K562 (cell line): ENCODE results near the gene CALY. TPM values are rescaled to one million over a fixed set of nuclear protein-coding genes. Genes with fewer than 3 reads are reported as not detected.
A peak's percentile ranks its signal among the peaks of the same experiment; 100 is the strongest.

Source experiments
- ATAC-seq: fragments of 200-7000 bp; cut with Tn5 transposase; 3 replicates; pipeline ENCODE4 v1.9.1; 2020; ENCODE audit warnings: moderate library complexity
- BruUV-seq: library from RNA; stranded (reverse); fragments of 400-500 nt; replicated peaks from 2 replicates; lab custom pipeline; 2021; lab: Mats Ljungman, UMichigan
- CTCF ChIA-PET: fragments of 300-600 bp; formaldehyde crosslinking; extraction: SDS; loops from one replicate; lab custom pipeline; 2021; ENCODE audit warnings: low intra/inter-chr PET ratio; lab: Yijun Ruan, JAX
- POLR2A ChIA-PET: fragments of 300-600, 350-650 bp; sonication (Branson Sonifier 250); formaldehyde crosslinking; extraction: SDS; loops from one replicate; lab custom pipeline; 2021; ENCODE audit warnings: antibody characterized with exemption, inconsistent platforms; lab: Yijun Ruan, JAX
- DNase-seq, 4 experiments: peaks; one replicate each; pipeline versions ENCODE4 v3.0.0 to v3.0.0-alpha.2; 2011 to 2018; ENCODE audit warnings: low spot score in 3 of 4, mixed read lengths in 3 of 4; ENCODE audit errors: extremely low read depth in 1 of 4
- FAIRE-seq: peaks from 2 replicates; lab custom pipeline; 2011; peaks lifted over from hg19 to GRCh38; lab: Jason Lieb, UNC
- H2AFZ ChIP-seq: 2 replicates; pipeline ENCODE4 v1.6.0; 2011; ENCODE audit warnings: low read depth, low read length, control low read depth, inconsistent platforms
- H3K27ac ChIP-seq: fragments of 200-600 bp; 3 replicates; pipeline ENCODE4 v1.8.0; 2011; ENCODE audit warnings: low read depth, mild to moderate bottlenecking, control low read depth, inconsistent platforms, low read length, moderate library complexity, mixed read lengths; ENCODE audit errors: extremely low read depth
- H3K27me3 ChIP-seq, 2 experiments: fragments of 300-600 bp in 1 of 2; 2 replicates in 1 of 2; 3 replicates in 1 of 2; pipeline versions ENCODE4 v1.6.0 to v1.8.0; 2011; ENCODE audit warnings: inconsistent platforms in 2 of 2, low read length in 2 of 2, mild to moderate bottlenecking in 1 of 2, mixed read lengths in 1 of 2, moderate library complexity in 1 of 2; ENCODE audit not compliant: control insufficient read depth in 2 of 2, insufficient read depth in 2 of 2
- H3K36me3 ChIP-seq: fragments of 300-600 bp; 3 replicates; pipeline ENCODE4 v1.8.0; 2011; ENCODE audit warnings: mild to moderate bottlenecking, low read length, inconsistent platforms; ENCODE audit not compliant: control insufficient read depth, insufficient read depth
- H3K4me1 ChIP-seq, 2 experiments: fragments of 200-600 bp in 1 of 2; replicated peaks in 1 of 2; 2 replicates in 1 of 2; 3 replicates in 1 of 2; pipeline versions ENCODE4 v1.5.1 to v1.8.0; 2011; ENCODE audit warnings: inconsistent platforms in 2 of 2, low read length in 2 of 2, mild to moderate bottlenecking in 1 of 2, mixed read lengths in 1 of 2, moderate library complexity in 1 of 2; ENCODE audit not compliant: control insufficient read depth in 2 of 2, insufficient read depth in 2 of 2
- H3K4me2 ChIP-seq: 2 replicates; pipeline ENCODE4 v1.6.1; 2011; ENCODE audit warnings: low read length, control low read depth, inconsistent platforms, mixed read lengths; ENCODE audit not compliant: insufficient read depth
- H3K4me3 ChIP-seq: fragments of 200-600 bp; sonication (generic), shearing (Covaris generic); 2 replicates; pipeline ENCODE4 v1.5.1; 2016; ENCODE audit warnings: control low read depth, inconsistent platforms
- H3K79me2 ChIP-seq: fragments of 200-600 bp; 3 replicates; pipeline ENCODE4 v1.8.0; 2011; ENCODE audit warnings: low read length, inconsistent platforms; ENCODE audit not compliant: control insufficient read depth, insufficient read depth
- H3K9ac ChIP-seq, 2 experiments: 2 replicates each; pipeline versions ENCODE4 v1.6.0 to v1.6.1; 2011; ENCODE audit warnings: low read depth in 2 of 2, low read length in 2 of 2, control low read depth in 1 of 2, inconsistent platforms in 1 of 2, mild to moderate bottlenecking in 1 of 2, mixed read lengths in 1 of 2; ENCODE audit not compliant: insufficient read depth in 1 of 2
- H3K9me1 ChIP-seq: one replicate; pipeline ENCODE4 v1.6.0; 2011; ENCODE audit warnings: inconsistent platforms, mild to moderate bottlenecking, low read length, moderate library complexity; ENCODE audit not compliant: control insufficient read depth, insufficient read depth
- H3K9me3 ChIP-seq: replicated peaks from 2 replicates; pipeline ENCODE4 v1.5.1; 2011; ENCODE audit warnings: low read depth, low read length, inconsistent platforms; ENCODE audit not compliant: control insufficient read depth, insufficient read depth
- H4K20me1 ChIP-seq: replicated peaks from 2 replicates; pipeline ENCODE4 v1.6.1; 2011; ENCODE audit warnings: low read length, inconsistent platforms, mixed read lengths; ENCODE audit not compliant: control insufficient read depth, insufficient read depth
- MYC ChIP-seq, 2 experiments: fragments of 250-450 bp in 1 of 2; sonication (Bioruptor Pico) in 1 of 2; IDR thresholded peaks; 2 replicates each; pipeline versions ENCODE4 v1.5.1 to v1.6.1; 2012 to 2021; ENCODE audit warnings: low read depth in 2 of 2, borderline replicate concordance in 1 of 2, improper control_type of control experiment in 1 of 2, low read length in 1 of 2, mild to moderate bottlenecking in 1 of 2, moderate library complexity in 1 of 2
- POLR2G ChIP-seq: fragments of 200-400 bp; formaldehyde crosslinking; IDR thresholded peaks from 2 replicates; pipeline ENCODE4 v1.6.1; 2017; ENCODE audit warnings: low read depth, mild to moderate bottlenecking, antibody characterized with exemption, low read length, moderate library complexity
- TCF7 ChIP-seq: sonication (generic); IDR thresholded peaks from 2 replicates; pipeline ENCODE4 v1.6.1; 2016; ENCODE audit warnings: antibody characterized with exemption, borderline replicate concordance
- TGIF2 ChIP-seq: sonication (generic); formaldehyde crosslinking; IDR thresholded peaks from 2 replicates; pipeline ENCODE4 v1.8.1; 2022; ENCODE audit warnings: mild to moderate bottlenecking, missing genetic modification reagents, moderate library complexity
- ZNF12 ChIP-seq: sonication (generic); formaldehyde crosslinking; IDR thresholded peaks from 2 replicates; pipeline ENCODE4 v1.4.0; 2020; ENCODE audit warnings: mild to moderate bottlenecking, missing genetic modification reagents
- ZNF79 ChIP-seq: fragments of 250-450 bp; sonication (Bioruptor Pico); IDR thresholded peaks from 2 replicates; pipeline ENCODE4 v1.4.0; 2020; ENCODE audit warnings: low read depth, mild to moderate bottlenecking, moderate library complexity
- WGBS: fragments of 100-300 bp; shearing (Covaris generic); methylation state at CpG from one replicate; pipeline ENCODE4 v1.1.6; 2016; ENCODE audit warnings: low coverage, mixed read lengths; ENCODE audit not compliant: insufficient coverage; ENCODE audit errors: missing lambda C conversion rate; 5-methylcytosine and 5-hydroxymethylcytosine counted together
- in situ Hi-C: fragments of 300-500 bp; cut with MboI; formaldehyde crosslinking; loops from 4 replicates; pipeline ENCODE4 v1.15.0; 2018; ENCODE audit warnings: inconsistent platforms, mixed read lengths
- intact Hi-C: fragments of 100-400 bp; cut with micrococcal nuclease; formaldehyde crosslinking; loops from 2 replicates; pipeline ENCODE4 v1.14.2; 2022
- polyA plus RNA-seq, 8 experiments: library from polyadenylated mRNA; depleted of rRNA in 4 of 8; stranded (reverse) in 5 of 8; unstranded in 3 of 8; fragments of >200 nt; fragmentation: Nextera tagmentation in 2 of 8; fragmentation: Illumina TruSeq in 1 of 8; extraction: Ambion mirVana in 2 of 8; extraction: Trizol in 1 of 8; gene quantifications; 2 replicates each; pipeline versions ENCODE4 v1.2.1 to v1.2.3, GENCODE V29; 2011 to 2014; ENCODE audit warnings: inconsistent platforms in 1 of 8, missing spikeins in 1 of 8
- total RNA-seq, 7 experiments: library from RNA; depleted of rRNA in 6 of 7; stranded (reverse); fragments of >200 nt in 6 of 7; fragmentation: Illumina TruSeq in 2 of 7; extraction: Trizol in 2 of 7; gene quantifications; 2 replicates each; pipeline versions ENCODE4 v1.2.1 to v1.2.3, GENCODE V29; 2011 to 2021; ENCODE audit warnings: low replicate concordance in 1 of 7
- TF ChIP-seq, protein P1 (sequence below), 2 experiments: fragments of 450-650 bp; IDR thresholded peaks; 2 replicates each; pipeline ENCODE4 v1.6.1; 2018; ENCODE audit warnings: mild to moderate bottlenecking in 2 of 2, low read depth in 1 of 2; ENCODE audit not compliant: partially characterized antibody in 2 of 2

Gene CALY
- total and polyA plus RNA-seq, 9 of the 15 experiments (the other 6 are each of a cell fraction or from before 2014, with no cell fraction given), result not detected

DNA sequence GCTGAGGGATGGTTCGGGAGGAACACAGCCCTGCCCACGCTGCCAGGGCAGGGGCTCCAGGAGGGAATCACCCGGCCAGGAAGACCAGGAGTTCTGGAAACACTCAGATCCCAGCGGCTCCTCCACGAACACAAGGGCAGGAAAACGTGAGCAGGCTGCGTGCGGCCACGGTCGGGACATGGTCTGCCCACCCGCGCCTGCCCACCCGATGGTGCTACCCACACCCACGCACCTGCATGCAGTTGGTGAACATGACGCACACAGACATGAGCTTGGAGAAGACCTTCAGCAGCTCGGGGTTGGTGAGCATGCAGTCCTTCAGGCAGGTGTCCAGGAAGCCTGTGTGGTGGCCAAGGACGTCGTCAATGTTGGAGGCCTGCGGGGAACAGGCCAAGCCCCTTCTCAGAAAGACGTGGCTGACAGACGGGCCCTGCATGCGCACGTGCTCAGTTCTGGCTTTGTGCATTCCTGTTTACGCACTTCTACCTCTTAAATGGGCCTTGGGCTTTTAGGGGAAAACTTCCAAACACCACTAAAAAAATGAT, 53.8 kb downstream of the CALY start:
- TF ChIP-seq MYC (IDR thresholded peaks at IDR 0.05; ENCODE audit: low read depth, low read length) (no peak), MYC (CRISPR knock-in tag; IDR thresholded peaks at IDR 0.05; ENCODE audit: borderline replicate concordance, low read depth) (no peak), TGIF2 (CRISPR knock-in tag) (no peak), ZNF12 (CRISPR knock-in tag) (no peak), TCF7 (no peak), POLR2G (peak; percentile 29; the same call in 1 of the 2 replicates), ZNF79 (no peak)
- TF ChIP-seq, protein P1, sequence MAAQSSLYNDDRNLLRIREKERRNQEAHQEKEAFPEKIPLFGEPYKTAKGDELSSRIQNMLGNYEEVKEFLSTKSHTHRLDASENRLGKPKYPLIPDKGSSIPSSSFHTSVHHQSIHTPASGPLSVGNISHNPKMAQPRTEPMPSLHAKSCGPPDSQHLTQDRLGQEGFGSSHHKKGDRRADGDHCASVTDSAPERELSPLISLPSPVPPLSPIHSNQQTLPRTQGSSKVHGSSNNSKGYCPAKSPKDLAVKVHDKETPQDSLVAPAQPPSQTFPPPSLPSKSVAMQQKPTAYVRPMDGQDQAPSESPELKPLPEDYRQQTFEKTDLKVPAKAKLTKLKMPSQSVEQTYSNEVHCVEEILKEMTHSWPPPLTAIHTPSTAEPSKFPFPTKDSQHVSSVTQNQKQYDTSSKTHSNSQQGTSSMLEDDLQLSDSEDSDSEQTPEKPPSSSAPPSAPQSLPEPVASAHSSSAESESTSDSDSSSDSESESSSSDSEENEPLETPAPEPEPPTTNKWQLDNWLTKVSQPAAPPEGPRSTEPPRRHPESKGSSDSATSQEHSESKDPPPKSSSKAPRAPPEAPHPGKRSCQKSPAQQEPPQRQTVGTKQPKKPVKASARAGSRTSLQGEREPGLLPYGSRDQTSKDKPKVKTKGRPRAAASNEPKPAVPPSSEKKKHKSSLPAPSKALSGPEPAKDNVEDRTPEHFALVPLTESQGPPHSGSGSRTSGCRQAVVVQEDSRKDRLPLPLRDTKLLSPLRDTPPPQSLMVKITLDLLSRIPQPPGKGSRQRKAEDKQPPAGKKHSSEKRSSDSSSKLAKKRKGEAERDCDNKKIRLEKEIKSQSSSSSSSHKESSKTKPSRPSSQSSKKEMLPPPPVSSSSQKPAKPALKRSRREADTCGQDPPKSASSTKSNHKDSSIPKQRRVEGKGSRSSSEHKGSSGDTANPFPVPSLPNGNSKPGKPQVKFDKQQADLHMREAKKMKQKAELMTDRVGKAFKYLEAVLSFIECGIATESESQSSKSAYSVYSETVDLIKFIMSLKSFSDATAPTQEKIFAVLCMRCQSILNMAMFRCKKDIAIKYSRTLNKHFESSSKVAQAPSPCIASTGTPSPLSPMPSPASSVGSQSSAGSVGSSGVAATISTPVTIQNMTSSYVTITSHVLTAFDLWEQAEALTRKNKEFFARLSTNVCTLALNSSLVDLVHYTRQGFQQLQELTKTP (IDR thresholded peaks at IDR 0.05; ENCODE audit: low read depth in 1 of 2, partially characterized antibody in 2 of 2), result no peak
- ChIA-PET POLR2A (no interaction called here), CTCF (no interaction called here)
- no peak overlapping the region for H3K4me2 ChIP-seq
- in situ Hi-C loops, result no loop called here
- FAIRE-seq (no peak), DNase-seq (no peak), ATAC-seq (no peak)
- H3K27me3 ChIP-seq, result no peaks in the 10 kb centered on the region
- BruUV-seq, result no TSS peak
- H3K4me3 ChIP-seq, result no peak overlapping the region
- H3K79me2 ChIP-seq, result no peaks in the 10 kb centered on the region
- H4K20me1 ChIP-seq, result no peaks in the 10 kb centered on the region
- H3K9me3 ChIP-seq, result no peaks in the 10 kb centered on the region
- H3K4me1 ChIP-seq, result peaks cover 15 to 31% of the 10 kb centered on the region in 2 experiments
- no peak overlapping the region for H3K9ac ChIP-seq
- peaks cover 63% of the 10 kb centered on the region; the same call in 2 of the 3 replicates for H3K36me3 ChIP-seq
- peaks cover 3% of the 10 kb centered on the region for H3K9me1 ChIP-seq
- intact Hi-C loops, result no loop called here
- no peak overlapping the region for H3K27ac ChIP-seq
- 89% methylated on average over 18 of the region's 24 CpGs for WGBS
- no peak overlapping the region for H2AFZ ChIP-seq
